Tibial artery (tissue), 4 donors: ENCODE data around the gene MYZAP.

Experiments
- DNase-seq, 2 donors: peaks; one replicate each; pipeline ENCODE4 v3.0.0-alpha.2; 2019
- H3K27ac ChIP-seq, 2 donors: fragments of 200-600 bp; sonication (generic) in 1 of 2; 1 replicate in 1 of 2; 2 replicates in 1 of 2; pipeline ENCODE4 v1.5.1; 2018 to 2019; ENCODE audit warnings: mild to moderate bottlenecking in 1 of 2
- H3K27me3 ChIP-seq, 2 donors: fragments of 200-600 bp; sonication (generic) in 1 of 2; one replicate each; pipeline versions ENCODE4 v1.5.1 to v1.6.0; 2016 to 2019
- H3K36me3 ChIP-seq, 3 donors: fragments of 200-600 bp; sonication (generic) in 2 of 3; one replicate each; pipeline ENCODE4 v1.5.1; 2016 to 2019; ENCODE audit warnings: mild to moderate bottlenecking in 2 of 3
- H3K4me1 ChIP-seq, 4 donors: fragments of 200-600 bp; sonication (generic) in 2 of 4; 1 replicate in 3 of 4; 2 replicates in 1 of 4; pipeline ENCODE4 v1.5.1; 2016 to 2019
- H3K4me3 ChIP-seq, 2 donors: fragments of 200-600 bp; sonication (generic) in 1 of 2; 1 replicate in 1 of 2; 2 replicates in 1 of 2; pipeline ENCODE4 v1.5.1; 2018 to 2019; ENCODE audit warnings: mild to moderate bottlenecking in 2 of 2
- H3K9me3 ChIP-seq, 3 donors: fragments of 200-600 bp; sonication (generic) in 1 of 3; one replicate each; pipeline ENCODE4 v1.5.1; 2016 to 2019
- intact Hi-C: fragments of 100-400 bp; cut with DNase I; formaldehyde crosslinking; loops from one replicate; pipeline ENCODE4 v1.15.0; 2023; ENCODE audit warnings: low total_unique reads
- TF ChIP-seq, protein P1 (sequence below), 2 experiments: fragments of 200-600 bp in 1 of 2; fragments of 450-650 bp in 1 of 2; IDR thresholded peaks; one replicate each; pipeline ENCODE4 v1.5.1; 2017 to 2019; ENCODE audit warnings: antibody characterized with exemption in 2 of 2, mild to moderate bottlenecking in 1 of 2, moderate library complexity in 1 of 2

The MYZAP gene

GRCh38 chr15:57583720-57584119 is 8.0 kb upstream of the MYZAP start:
- Histone ChIP-seq H3K27ac (no peak overlapping the region), H3K9me3 (peaks cover 0 to 4% (median 0%) of the 10 kb centered on the region in 3 donors), H3K4me1 (peaks cover 0 to under 1% (median 0%) of the 10 kb centered on the region in 4 donors), H3K36me3 (no peaks in the 10 kb centered on the region), H3K27me3 (peaks cover 0 to 3% of the 10 kb centered on the region in 2 donors), H3K4me3 (no peak overlapping the region)
- intact Hi-C loops: no loop called here
- no peak for DNase-seq
- TF ChIP-seq, protein P1, sequence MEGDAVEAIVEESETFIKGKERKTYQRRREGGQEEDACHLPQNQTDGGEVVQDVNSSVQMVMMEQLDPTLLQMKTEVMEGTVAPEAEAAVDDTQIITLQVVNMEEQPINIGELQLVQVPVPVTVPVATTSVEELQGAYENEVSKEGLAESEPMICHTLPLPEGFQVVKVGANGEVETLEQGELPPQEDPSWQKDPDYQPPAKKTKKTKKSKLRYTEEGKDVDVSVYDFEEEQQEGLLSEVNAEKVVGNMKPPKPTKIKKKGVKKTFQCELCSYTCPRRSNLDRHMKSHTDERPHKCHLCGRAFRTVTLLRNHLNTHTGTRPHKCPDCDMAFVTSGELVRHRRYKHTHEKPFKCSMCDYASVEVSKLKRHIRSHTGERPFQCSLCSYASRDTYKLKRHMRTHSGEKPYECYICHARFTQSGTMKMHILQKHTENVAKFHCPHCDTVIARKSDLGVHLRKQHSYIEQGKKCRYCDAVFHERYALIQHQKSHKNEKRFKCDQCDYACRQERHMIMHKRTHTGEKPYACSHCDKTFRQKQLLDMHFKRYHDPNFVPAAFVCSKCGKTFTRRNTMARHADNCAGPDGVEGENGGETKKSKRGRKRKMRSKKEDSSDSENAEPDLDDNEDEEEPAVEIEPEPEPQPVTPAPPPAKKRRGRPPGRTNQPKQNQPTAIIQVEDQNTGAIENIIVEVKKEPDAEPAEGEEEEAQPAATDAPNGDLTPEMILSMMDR (IDR thresholded peaks at IDR 0.05): no peak

- intact Hi-C loops: no loop called here
- Histone ChIP-seq H3K27ac (no peak overlapping the region), H3K9me3 (peaks cover 0 to 4% (median 0%) of the 10 kb centered on the region in 3 donors), H3K4me3 (no peak overlapping the region), H3K4me1 (peaks cover 0 to 17% (median 9%) of the 10 kb centered on the region in 4 donors), H3K27me3 (peaks cover 0 to 7% of the 10 kb centered on the region in 2 donors), H3K36me3 (no peaks in the 10 kb centered on the region)
- DNase-seq: no peak
- TF ChIP-seq, protein P1 (IDR thresholded peaks at IDR 0.05): no peak
Observed at GRCh38 chr15:57586661-57587424, 4.9 kb upstream of the MYZAP start.

GRCh38 chr15:57589281-57589680 is 2.4 kb upstream of the MYZAP start:
- Histone ChIP-seq H3K9me3 (no peaks in the 10 kb centered on the region), H3K36me3 (no peaks in the 10 kb centered on the region), H3K27ac (peak overlapping the region in 1 of 2 donors; percentile 32), H3K4me1 (peaks cover 0 to 21% (median 13%) of the 10 kb centered on the region in 4 donors), H3K4me3 (no peak overlapping the region), H3K27me3 (peaks cover 0 to 9% of the 10 kb centered on the region in 2 donors)
- DNase-seq: peak in 1 of 2 donors; percentile 36
- intact Hi-C loops: no loop called here
- TF ChIP-seq, protein P1 (IDR thresholded peaks at IDR 0.05): no peak

- intact Hi-C loops: no loop called here
- H3K4me3 ChIP-seq: no peak overlapping the region
- H3K36me3 ChIP-seq: no peaks in the 10 kb centered on the region
- DNase-seq: no peak
- no peaks in the 10 kb centered on the region for H3K9me3 ChIP-seq
- TF ChIP-seq, protein P1 (IDR thresholded peaks at IDR 0.05): no peak
- H3K4me1 ChIP-seq: peaks cover 0 to 21% (median 13%) of the 10 kb centered on the region in 4 donors
- H3K27me3 ChIP-seq: peaks cover 0 to 9% of the 10 kb centered on the region in 2 donors
- H3K27ac ChIP-seq: peak overlapping the region in 1 of 2 donors; percentile 32
Observed at GRCh38 chr15:57589754-57590153, 1.9 kb upstream of the MYZAP start.

GRCh38 chr15:57591237-57591821 is 375 bp upstream of the MYZAP start:
- H3K27ac ChIP-seq: no peak overlapping the region

More at GRCh38 chr15:57591237-57591821, 375 bp upstream of the MYZAP start:
- Histone ChIP-seq H3K9me3 (no peaks in the 10 kb centered on the region), H3K27me3 (peaks cover 0 to 9% of the 10 kb centered on the region in 2 donors), H3K36me3 (no peaks in the 10 kb centered on the region), H3K4me1 (peaks cover 0 to 24% (median 14%) of the 10 kb centered on the region in 4 donors), H3K4me3 (peak overlapping the region; percentile 47 to 58)
- no peak for DNase-seq
- TF ChIP-seq, protein P1 (IDR thresholded peaks at IDR 0.05): no peak
- intact Hi-C loops: no loop called here
